Stimulated activated CD4-positive, alpha-beta T cell treated with anti-CD3 and anti-CD28 coated beads, TNF-alpha, amount 100 ng/mL, for 1 hour (primary cell): ENCODE data around the gene AQP3.
"Not testable (repeated sequence)": the region's sequence is repeated elsewhere in the genome, so short reads cannot be mapped to it uniquely, and the experiment has no call there.

Experiments
- DNase-seq, 3 donors: peaks; one replicate each; pipeline ENCODE4 v3.0.0-alpha.2; 2020; ENCODE audit warnings: low read depth in 3 of 3, low spot score in 1 of 3

Gene AQP3

GRCh38 chr9:33446946-33447798, at the start of gene AQP3:
Gene AQP3 (minus strand): TSS chr9:33447593. CDS start chr9:33447530, 63 bp downstream.
- DNase-seq = peak; percentile 42 to 65 (median 47)

- DNase-seq = not testable (repeated sequence)
These were observed 46.4 kb upstream of the AQP3 start for GRCh38 chr9:33493819-33494218.

GRCh38 chr9:33489066-33489465, 41.7 kb upstream of the AQP3 start:
- DNase-seq = no peak

- DNase-seq = not testable (repeated sequence)
These were observed 37.9 kb upstream of the AQP3 start for GRCh38 chr9:33485312-33485711.

GRCh38 chr9:33480976-33481375, 33.6 kb upstream of the AQP3 start:
- DNase-seq = no peak

GRCh38 chr9:33480106-33480505, 32.7 kb upstream of the AQP3 start:
- DNase-seq = no peak

GRCh38 chr9:33476503-33476902, 29.1 kb upstream of the AQP3 start:
- no peak for DNase-seq

- no peak for DNase-seq
These were observed 28.0 kb upstream of the AQP3 start for GRCh38 chr9:33475357-33475756.

- peak; percentile 93 to 95 (median 94) for DNase-seq
These were observed 26.4 kb upstream of the AQP3 start, which contains the start of gene NOL6 for GRCh38 chr9:33473643-33474352. Gene NOL6 (minus strand): TSS chr9:33473924. CDS start chr9:33473842, 82 bp downstream.

GRCh38 chr9:33472881-33473615, 25.7 kb upstream of the AQP3 start:
- DNase-seq = no peak

GRCh38 chr9:33472171-33472880, 24.9 kb upstream of the AQP3 start:
- no peak for DNase-seq

- DNase-seq = no peak
These were observed 24.0 kb upstream of the AQP3 start for GRCh38 chr9:33471361-33471760.

- DNase-seq = no peak
These were observed 22.5 kb upstream of the AQP3 start for GRCh38 chr9:33469891-33470290.

- DNase-seq = no peak
These were observed 21.6 kb upstream of the AQP3 start for GRCh38 chr9:33468797-33469621.

GRCh38 chr9:33468215-33468730, 20.9 kb upstream of the AQP3 start:
- no peak for DNase-seq

- no peak for DNase-seq
These were observed 20.1 kb upstream of the AQP3 start for GRCh38 chr9:33467526-33467925.

- DNase-seq = peak in 2 of 3 donors; percentile 58 to 67
These were observed 19.4 kb upstream of the AQP3 start for GRCh38 chr9:33466565-33467495.
